ENCODE measurements around the gene STX8.

STX8 gene

GRCh38 chr17:9240659-9241370, 334.8 kb downstream of the STX8 start:
- no peak overlapping the region for H4K8ac ChIP-seq (ENCODE audit: low read depth, low read length)
- peaks cover 4% of the 10 kb centered on the region for H3K79me1 ChIP-seq (ENCODE audit: low read depth, low read length)
- peak overlapping the region; percentile 92 for H3K4me2 ChIP-seq (ENCODE audit: insufficient read depth, low read length, poor library complexity, severe bottlenecking)
- peak overlapping the region; percentile 85 for H2AK5ac ChIP-seq (ENCODE audit: low read depth, low read length)
- no peak overlapping the region for H2BK12ac ChIP-seq (ENCODE audit: low read length)
- no peak overlapping the region for H3K4me3 ChIP-seq (ENCODE audit: low read length in 2 of 2)
- H3K18ac ChIP-seq (ENCODE audit: low read length): peak overlapping the region; percentile 85
- H3K14ac ChIP-seq (ENCODE audit: low read length): peak overlapping the region; percentile 75
- no peak overlapping the region for H2BK15ac ChIP-seq (ENCODE audit: low read length)
- no peak overlapping the region for H3K4ac ChIP-seq (ENCODE audit: low read length)
- H3K27me3 ChIP-seq (ENCODE audit: control insufficient read depth in 3 of 3, insufficient read depth in 3 of 3, low read depth in 1 of 3, low read length in 3 of 3): peaks cover 0 to 27% (median 5%) of the 10 kb centered on the region in 3 experiments
- DNase-seq (ENCODE audit: low spot score): no peak
- no CpG with 5 or more reads among the region's 17 CpGs for WGBS, 2 donors (ENCODE audit: extremely low coverage in 2 of 2, insufficient read length in 2 of 2, insufficient replicate concordance in 1 of 2)
- no peak overlapping the region for H2BK5ac ChIP-seq (ENCODE audit: low read length)
- H3K23ac ChIP-seq (ENCODE audit: low read depth, low read length, poor library complexity): peak overlapping the region; percentile 97
- H3K36me3 ChIP-seq (replicated peaks in 1 of 2; ENCODE audit: control insufficient read depth in 2 of 2, insufficient read depth in 2 of 2, low read length in 2 of 2): no peaks in the 10 kb centered on the region
- H3K9me3 ChIP-seq (replicated peaks in 1 of 2; ENCODE audit: control insufficient read depth in 2 of 2, insufficient read depth in 1 of 2, low read depth in 1 of 2, low read length in 2 of 2): peaks cover 1 to 3% of the 10 kb centered on the region in 2 donors
- H2AFZ ChIP-seq (ENCODE audit: low read length): peak overlapping the region; percentile 23
- no peak overlapping the region for H3K9ac ChIP-seq (ENCODE audit: low read depth, low read length, poor library complexity)
- H2BK120ac ChIP-seq (ENCODE audit: low read depth, low read length): no peak overlapping the region
- no peak overlapping the region for H3K27ac ChIP-seq (replicated peaks; ENCODE audit: low read length)
- H3K4me1 ChIP-seq (ENCODE audit: control insufficient read depth in 2 of 2, insufficient read depth in 1 of 2, low read depth in 1 of 2, low read length in 2 of 2): peaks cover 20 to 35% of the 10 kb centered on the region in 2 donors
- no peak overlapping the region for H4K91ac ChIP-seq (ENCODE audit: low read depth, low read length, poor library complexity)

- no peak overlapping the region for H3K27ac ChIP-seq (replicated peaks; ENCODE audit: low read length)
Measured at GRCh38 chr17:9239793-9240658, 335.6 kb downstream of the STX8 start.

GRCh38 chr17:9239246-9239792, 336.3 kb downstream of the STX8 start:
- H3K4me2 ChIP-seq (ENCODE audit: insufficient read depth, low read length, poor library complexity, severe bottlenecking): peak overlapping the region; percentile 61
- H3K79me1 ChIP-seq (ENCODE audit: low read depth, low read length): peaks cover 4% of the 10 kb centered on the region
- no CpG with 5 or more reads among the region's 27 CpGs for WGBS, 2 donors (ENCODE audit: extremely low coverage in 2 of 2, insufficient read length in 2 of 2, insufficient replicate concordance in 1 of 2)
- no peak overlapping the region for H2BK5ac ChIP-seq (ENCODE audit: low read length)
- H2AK5ac ChIP-seq (ENCODE audit: low read depth, low read length): peak overlapping the region; percentile 20
- DNase-seq (ENCODE audit: low spot score): no peak
- H3K27me3 ChIP-seq (ENCODE audit: control insufficient read depth in 3 of 3, insufficient read depth in 3 of 3, low read depth in 1 of 3, low read length in 3 of 3): peaks cover 0 to 27% (median 5%) of the 10 kb centered on the region in 3 experiments
- peak overlapping the region; percentile 79 for H3K14ac ChIP-seq (ENCODE audit: low read length)
- peaks cover 22 to 34% of the 10 kb centered on the region in 2 donors for H3K4me1 ChIP-seq (ENCODE audit: control insufficient read depth in 2 of 2, insufficient read depth in 1 of 2, low read depth in 1 of 2, low read length in 2 of 2)
- H3K9me3 ChIP-seq (replicated peaks in 1 of 2; ENCODE audit: control insufficient read depth in 2 of 2, insufficient read depth in 1 of 2, low read depth in 1 of 2, low read length in 2 of 2): peaks cover 1 to 3% of the 10 kb centered on the region in 2 donors
- no peak overlapping the region for H3K27ac ChIP-seq (replicated peaks; ENCODE audit: low read length)
- peak overlapping the region; percentile 94 for H3K23ac ChIP-seq (ENCODE audit: low read depth, low read length, poor library complexity)
- peak overlapping the region; percentile 96 for H2BK12ac ChIP-seq (ENCODE audit: low read length)
- H3K4ac ChIP-seq (ENCODE audit: low read length): no peak overlapping the region
- H2BK120ac ChIP-seq (ENCODE audit: low read depth, low read length): no peak overlapping the region
- H3K9ac ChIP-seq (ENCODE audit: low read depth, low read length, poor library complexity): peak overlapping the region; percentile 88
- H2BK15ac ChIP-seq (ENCODE audit: low read length): peak overlapping the region; percentile 9
- H4K8ac ChIP-seq (ENCODE audit: low read depth, low read length): peak overlapping the region; percentile 10
- H3K18ac ChIP-seq (ENCODE audit: low read length): peak overlapping the region; percentile 64
- peak overlapping the region in 1 of 2 donors; percentile 63 for H3K4me3 ChIP-seq (ENCODE audit: low read length in 2 of 2)
- H3K36me3 ChIP-seq (replicated peaks in 1 of 2; ENCODE audit: control insufficient read depth in 2 of 2, insufficient read depth in 2 of 2, low read length in 2 of 2): no peaks in the 10 kb centered on the region
- H4K91ac ChIP-seq (ENCODE audit: low read depth, low read length, poor library complexity): no peak overlapping the region
- H2AFZ ChIP-seq (ENCODE audit: low read length): no peak overlapping the region

More at GRCh38 chr17:9239793-9240658, 335.6 kb downstream of the STX8 start:
- Histone ChIP-seq H2AFZ (ENCODE audit: low read length) (peak overlapping the region; percentile 3), H3K14ac (ENCODE audit: low read length) (peak overlapping the region; percentile 79), H4K91ac (ENCODE audit: low read depth, low read length, poor library complexity) (no peak overlapping the region), H2BK15ac (ENCODE audit: low read length) (peak overlapping the region; percentile 9), H2AK5ac (ENCODE audit: low read depth, low read length) (peak overlapping the region; percentile 20), H3K9me3 (replicated peaks in 1 of 2; ENCODE audit: control insufficient read depth in 2 of 2, insufficient read depth in 1 of 2, low read depth in 1 of 2, low read length in 2 of 2) (peaks cover 1 to 3% of the 10 kb centered on the region in 2 donors), H3K9ac (ENCODE audit: low read depth, low read length, poor library complexity) (peak overlapping the region; percentile 88), H3K27me3 (ENCODE audit: control insufficient read depth in 3 of 3, insufficient read depth in 3 of 3, low read depth in 1 of 3, low read length in 3 of 3) (peaks cover 0 to 27% (median 5%) of the 10 kb centered on the region in 3 experiments), H2BK120ac (ENCODE audit: low read depth, low read length) (no peak overlapping the region), H4K8ac (ENCODE audit: low read depth, low read length) (peak overlapping the region; percentile 89), H2BK5ac (ENCODE audit: low read length) (no peak overlapping the region), H3K36me3 (replicated peaks in 1 of 2; ENCODE audit: control insufficient read depth in 2 of 2, insufficient read depth in 2 of 2, low read length in 2 of 2) (no peaks in the 10 kb centered on the region), H3K4me3 (ENCODE audit: low read length in 2 of 2) (peak overlapping the region in 1 of 2 donors; percentile 63), H3K4me1 (ENCODE audit: control insufficient read depth in 2 of 2, insufficient read depth in 1 of 2, low read depth in 1 of 2, low read length in 2 of 2) (peaks cover 20 to 34% of the 10 kb centered on the region in 2 donors), H3K23ac (ENCODE audit: low read depth, low read length, poor library complexity) (peak overlapping the region; percentile 97), H3K79me1 (ENCODE audit: low read depth, low read length) (peaks cover 4% of the 10 kb centered on the region), H3K4ac (ENCODE audit: low read length) (no peak overlapping the region), H3K18ac (ENCODE audit: low read length) (peak overlapping the region; percentile 85), H3K4me2 (ENCODE audit: insufficient read depth, low read length, poor library complexity, severe bottlenecking) (peak overlapping the region; percentile 92), H2BK12ac (ENCODE audit: low read length) (peak overlapping the region; percentile 96)
- DNase-seq (ENCODE audit: low spot score): peak; percentile 46
- WGBS, 2 donors (ENCODE audit: extremely low coverage in 2 of 2, insufficient read length in 2 of 2, insufficient replicate concordance in 1 of 2): no CpG with 5 or more reads among the region's 84 CpGs
